ENCODE results near the gene CORO6.

CORO6 gene

DNA sequence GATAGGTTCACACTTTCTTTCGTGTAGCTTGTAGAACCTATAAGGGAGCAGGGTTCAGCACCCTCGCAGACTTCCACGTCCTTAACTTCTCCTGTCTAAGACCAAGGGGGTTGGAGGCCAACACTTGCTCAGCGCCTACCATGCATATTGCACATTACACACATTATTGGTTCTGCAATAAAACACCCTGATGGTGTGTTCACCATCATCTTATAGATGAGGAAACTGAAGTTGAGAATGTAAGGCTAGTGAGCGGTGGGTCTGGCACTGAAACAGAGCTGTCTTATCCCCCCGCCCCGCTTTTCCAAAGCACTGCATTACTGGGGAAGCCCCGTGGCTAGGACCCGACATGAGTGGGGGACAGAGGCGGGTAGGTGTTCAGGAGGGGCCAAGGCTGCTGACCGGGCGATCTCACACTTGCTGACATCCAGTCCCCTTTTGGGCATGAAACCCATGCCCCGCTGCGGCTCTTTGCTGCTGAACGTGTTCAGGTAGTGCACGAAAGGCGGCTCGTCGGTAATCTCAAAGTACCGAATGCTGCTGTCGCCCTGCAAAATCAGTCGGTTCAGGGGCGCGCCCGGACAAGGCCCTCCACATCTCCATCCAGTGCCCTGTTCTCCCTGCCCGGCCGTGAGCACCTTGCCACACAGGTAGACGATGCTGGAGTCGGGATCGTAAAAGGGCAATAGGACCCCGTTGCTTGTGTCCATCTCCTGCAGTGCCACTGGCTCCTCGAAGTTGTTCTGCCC, 6.2 kb downstream of the CORO6 start:
- Histone ChIP-seq H3K36me3 (ENCODE audit: control insufficient read depth, insufficient read depth, low read length) (no peaks in the 10 kb centered on the region), H3K4me3 (replicated peaks; ENCODE audit: low read depth, low read length) (peak overlapping the region; percentile 28), H3K27me3 (replicated peaks; ENCODE audit: control insufficient read depth, insufficient read depth, low read length) (peaks cover 2% of the 10 kb centered on the region)
- DNase-seq (ENCODE audit: extremely low read depth, insufficient read length) = no peak
- TF ChIP-seq, protein P1, sequence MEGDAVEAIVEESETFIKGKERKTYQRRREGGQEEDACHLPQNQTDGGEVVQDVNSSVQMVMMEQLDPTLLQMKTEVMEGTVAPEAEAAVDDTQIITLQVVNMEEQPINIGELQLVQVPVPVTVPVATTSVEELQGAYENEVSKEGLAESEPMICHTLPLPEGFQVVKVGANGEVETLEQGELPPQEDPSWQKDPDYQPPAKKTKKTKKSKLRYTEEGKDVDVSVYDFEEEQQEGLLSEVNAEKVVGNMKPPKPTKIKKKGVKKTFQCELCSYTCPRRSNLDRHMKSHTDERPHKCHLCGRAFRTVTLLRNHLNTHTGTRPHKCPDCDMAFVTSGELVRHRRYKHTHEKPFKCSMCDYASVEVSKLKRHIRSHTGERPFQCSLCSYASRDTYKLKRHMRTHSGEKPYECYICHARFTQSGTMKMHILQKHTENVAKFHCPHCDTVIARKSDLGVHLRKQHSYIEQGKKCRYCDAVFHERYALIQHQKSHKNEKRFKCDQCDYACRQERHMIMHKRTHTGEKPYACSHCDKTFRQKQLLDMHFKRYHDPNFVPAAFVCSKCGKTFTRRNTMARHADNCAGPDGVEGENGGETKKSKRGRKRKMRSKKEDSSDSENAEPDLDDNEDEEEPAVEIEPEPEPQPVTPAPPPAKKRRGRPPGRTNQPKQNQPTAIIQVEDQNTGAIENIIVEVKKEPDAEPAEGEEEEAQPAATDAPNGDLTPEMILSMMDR (IDR thresholded peaks at IDR 0.05; ENCODE audit: insufficient read depth, low read length, poor library complexity, severe bottlenecking) = no peak

DNA sequence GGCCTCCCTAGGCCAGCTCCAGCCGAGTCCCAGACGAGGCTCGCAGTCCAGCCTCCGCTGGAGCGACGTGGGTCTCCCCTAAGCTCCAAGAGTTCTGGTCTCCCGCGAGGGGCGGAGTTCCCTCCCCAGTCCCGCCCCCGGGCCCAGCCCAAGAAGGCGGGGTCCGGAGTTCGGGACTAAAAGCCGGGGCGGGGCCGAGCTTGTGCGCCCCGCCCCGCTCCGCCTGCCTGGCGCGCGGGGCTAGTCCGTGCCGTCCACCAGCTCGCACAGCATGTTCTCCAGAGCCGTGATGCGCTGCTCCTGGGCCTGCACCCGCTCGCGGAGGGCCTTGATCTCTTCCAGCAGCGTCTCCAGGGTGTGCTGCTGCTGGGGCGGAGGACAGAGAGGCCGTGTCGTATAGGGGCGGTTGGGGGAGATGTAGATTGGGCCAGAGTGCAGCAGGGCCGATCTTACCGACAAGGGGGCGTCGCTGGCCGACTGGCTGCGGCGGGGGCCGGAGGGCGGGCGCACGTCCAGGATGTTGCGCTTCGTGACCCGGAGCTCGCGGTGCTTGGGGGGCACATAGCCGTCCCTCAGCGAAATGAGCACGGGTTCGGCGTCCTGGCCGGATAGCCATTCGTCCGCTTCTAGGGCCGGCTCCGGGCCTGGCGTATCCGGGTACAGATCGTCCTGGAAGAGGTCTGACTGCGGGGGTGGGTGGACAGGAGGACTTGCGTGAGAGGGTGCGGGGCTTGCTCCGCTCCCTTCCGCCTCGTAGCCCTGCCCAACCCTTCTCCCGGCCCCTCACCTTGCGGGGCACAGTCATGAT, 7.0 kb downstream of the CORO6 start:
- H3K27me3 ChIP-seq (replicated peaks; ENCODE audit: control insufficient read depth, insufficient read depth, low read length) = peaks cover 2% of the 10 kb centered on the region
- H3K4me3 ChIP-seq (replicated peaks; ENCODE audit: low read depth, low read length) = peak overlapping the region; percentile 60
- H3K36me3 ChIP-seq (ENCODE audit: control insufficient read depth, insufficient read depth, low read length) = no peaks in the 10 kb centered on the region
- DNase-seq (ENCODE audit: extremely low read depth, insufficient read length) = peak; percentile 89
- TF ChIP-seq, protein P1 (IDR thresholded peaks at IDR 0.05; ENCODE audit: insufficient read depth, low read length, poor library complexity, severe bottlenecking) = no peak

DNA sequence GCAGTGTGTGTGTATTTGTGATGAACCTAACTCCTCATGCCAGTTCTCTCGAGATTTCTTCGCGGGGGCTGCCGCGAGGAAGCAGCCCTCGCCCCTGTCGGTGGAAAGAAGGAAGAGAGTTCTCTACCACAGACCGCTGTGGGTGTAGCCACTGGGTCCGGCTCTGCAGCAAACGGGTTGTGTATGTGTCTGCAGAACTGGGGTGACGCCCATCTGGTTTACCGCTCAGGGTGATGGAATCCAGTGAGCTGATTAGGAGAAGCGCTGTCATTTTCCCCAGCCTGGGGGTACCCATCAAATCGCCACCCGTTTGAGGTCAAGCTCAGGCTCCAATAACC, 7.7 kb downstream of the CORO6 start:
- TF ChIP-seq, protein P1 (IDR thresholded peaks at IDR 0.05; ENCODE audit: insufficient read depth, low read length, poor library complexity, severe bottlenecking) = no peak
- Histone ChIP-seq H3K27me3 (replicated peaks; ENCODE audit: control insufficient read depth, insufficient read depth, low read length) (peaks cover 2% of the 10 kb centered on the region), H3K36me3 (ENCODE audit: control insufficient read depth, insufficient read depth, low read length) (no peaks in the 10 kb centered on the region), H3K4me3 (replicated peaks; ENCODE audit: low read depth, low read length) (peak overlapping the region; percentile 59)
- no peak for DNase-seq (ENCODE audit: extremely low read depth, insufficient read length)

DNA sequence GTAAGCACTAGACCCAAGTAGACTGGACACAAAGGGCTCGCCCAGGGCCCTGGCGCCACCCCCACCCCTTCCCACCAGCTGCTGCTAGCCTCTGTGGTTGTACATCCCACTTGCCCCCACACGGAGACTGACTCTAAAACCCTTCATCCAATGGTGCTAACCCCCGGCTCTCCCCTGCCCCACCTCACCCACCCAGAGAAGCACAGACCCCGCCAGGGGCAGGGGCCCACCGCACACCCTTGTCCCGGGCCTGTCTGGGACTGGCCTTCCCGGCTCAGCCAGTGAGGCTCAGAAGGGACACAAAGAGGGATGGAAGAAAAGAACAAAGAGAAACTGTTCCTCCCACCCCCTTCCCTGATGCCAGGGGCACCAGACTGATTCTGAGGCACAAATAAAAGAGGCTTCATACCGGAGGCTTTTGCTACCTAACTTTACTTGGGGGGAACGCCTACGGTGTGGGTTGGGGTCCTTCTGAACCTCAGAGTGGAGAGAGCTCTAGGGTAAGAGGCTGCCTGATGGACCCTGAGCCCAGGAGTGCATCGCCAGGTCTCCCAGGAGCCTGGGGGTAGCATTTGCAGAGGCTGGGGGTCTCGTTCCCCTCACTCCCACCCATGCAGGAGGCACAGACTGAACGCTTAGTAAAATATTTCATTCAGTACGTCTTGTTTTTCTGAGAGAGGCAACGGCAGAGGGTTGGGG, 8.2 kb downstream of the CORO6 start:
- H3K36me3 ChIP-seq (ENCODE audit: control insufficient read depth, insufficient read depth, low read length) = no peaks in the 10 kb centered on the region
- TF ChIP-seq, protein P1 (IDR thresholded peaks at IDR 0.05; ENCODE audit: insufficient read depth, low read length, poor library complexity, severe bottlenecking) = no peak
- DNase-seq (ENCODE audit: extremely low read depth, insufficient read length) = no peak
- peaks cover 2% of the 10 kb centered on the region for H3K27me3 ChIP-seq (replicated peaks; ENCODE audit: control insufficient read depth, insufficient read depth, low read length)
- no peak overlapping the region for H3K4me3 ChIP-seq (replicated peaks; ENCODE audit: low read depth, low read length)

DNA sequence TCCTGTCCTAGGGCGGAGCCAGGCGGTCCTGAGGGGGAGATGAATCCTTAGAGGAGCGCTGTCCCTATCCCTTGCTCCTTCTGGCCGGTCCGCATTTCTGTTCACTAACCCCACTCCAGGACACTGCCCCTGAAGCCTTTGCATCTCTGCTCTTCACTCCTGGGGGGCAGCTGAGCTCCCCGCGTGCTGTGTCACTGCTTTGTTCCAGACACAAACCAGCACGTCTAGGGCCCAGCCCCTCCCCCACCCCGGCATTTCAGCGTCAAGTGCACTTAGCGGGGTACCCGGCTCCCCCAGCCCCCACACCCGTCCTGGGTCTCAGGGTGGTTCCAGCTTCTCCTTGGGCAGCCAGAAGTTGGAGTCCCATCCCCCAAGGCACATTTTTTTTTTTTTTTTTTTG, 8.9 kb downstream of the CORO6 start:
- no peaks in the 10 kb centered on the region for H3K36me3 ChIP-seq (ENCODE audit: control insufficient read depth, insufficient read depth, low read length)
- H3K27me3 ChIP-seq (replicated peaks; ENCODE audit: control insufficient read depth, insufficient read depth, low read length) = peaks cover 2% of the 10 kb centered on the region
- peak overlapping the region; percentile 29; the same call in 1 of the 2 replicates for H3K4me3 ChIP-seq (replicated peaks; ENCODE audit: low read depth, low read length)
- TF ChIP-seq, protein P1 (IDR thresholded peaks at IDR 0.05; ENCODE audit: insufficient read depth, low read length, poor library complexity, severe bottlenecking) = no peak
- DNase-seq (ENCODE audit: extremely low read depth, insufficient read length) = no peak

Measured in GM06990 (cell line).